ENCODE data around the gene A3GALT2. TPM values are rescaled to one million over a fixed set of nuclear protein-coding genes. Genes with fewer than 3 reads are reported as not detected.

Gene A3GALT2
- total RNA-seq, 1 experiment from 2014 or later = not detected

- peaks cover 5% of the 10 kb centered on the region for H3K36me3 Mint-ChIP-seq (ENCODE audit: insufficient read depth, unreplicated experiment)
- intact Hi-C loops (cut with micrococcal nuclease; ENCODE audit: unreplicated experiment) = no loop called here
- no TSS peak for BruUV-seq (replicated peaks)
- no peaks in the 10 kb centered on the region for H3K4me1 Mint-ChIP-seq (ENCODE audit: low read depth, unreplicated experiment)
- Histone ChIP-seq H3K9me3 (no peaks in the 10 kb centered on the region), H3K4me1 (no peaks in the 10 kb centered on the region), H3K4me3 (ENCODE audit: low read depth, low read length) (no peak overlapping the region), H3K36me3 (ENCODE audit: control insufficient read depth, insufficient read depth, low read length) (no peaks in the 10 kb centered on the region), H3K27me3 (replicated peaks; ENCODE audit: control insufficient read depth, insufficient read depth, low read length) (no peaks in the 10 kb centered on the region)
- ChIA-PET POLR2A (no interaction called here), CTCF (no interaction called here)
- DNase-seq = no peak
- H3K9me3 Mint-ChIP-seq (ENCODE audit: unreplicated experiment) = no peaks in the 10 kb centered on the region
- TF ChIP-seq CTCF (IDR thresholded peaks at IDR 0.05; ENCODE audit: insufficient read depth in 1 of 2, low read depth in 1 of 2, low read length in 1 of 2, severe bottlenecking in 1 of 2, unreplicated experiment in 1 of 2) = no peak
- H3K27ac Mint-ChIP-seq (ENCODE audit: unreplicated experiment) = no peak overlapping the region
- H3K4me3 Mint-ChIP-seq (ENCODE audit: unreplicated experiment) = no peak overlapping the region
- peaks cover 5% of the 10 kb centered on the region for H3K27me3 Mint-ChIP-seq (ENCODE audit: insufficient read depth, unreplicated experiment)
Observed at GRCh38 chr1:33316601-33317000, 4.3 kb downstream of the A3GALT2 start.

GRCh38 chr1:33314416-33314815 lies 6.5 kb downstream of the A3GALT2 start:
- H3K27ac Mint-ChIP-seq (ENCODE audit: unreplicated experiment) = no peak overlapping the region
- no peaks in the 10 kb centered on the region for H3K36me3 Mint-ChIP-seq (ENCODE audit: insufficient read depth, unreplicated experiment)
- H3K27me3 Mint-ChIP-seq (ENCODE audit: insufficient read depth, unreplicated experiment) = peaks cover 5% of the 10 kb centered on the region
- no peak for TF ChIP-seq CTCF (IDR thresholded peaks at IDR 0.05; ENCODE audit: insufficient read depth in 1 of 2, low read depth in 1 of 2, low read length in 1 of 2, severe bottlenecking in 1 of 2, unreplicated experiment in 1 of 2)
- H3K27me3 ChIP-seq (replicated peaks; ENCODE audit: control insufficient read depth, insufficient read depth, low read length) = no peaks in the 10 kb centered on the region
- intact Hi-C loops (cut with micrococcal nuclease; ENCODE audit: unreplicated experiment) = no loop called here
- ChIA-PET POLR2A (interaction anchor here (0.7 kb wide), 1 partner anchor 16 kb away, joined by 11 read pairs; no protein-coding TSS in a partner anchor), CTCF (interaction anchor here (0.6 kb wide), 1 partner anchor 8 kb away, joined by 3 read pairs; no protein-coding TSS in a partner anchor)
- no peaks in the 10 kb centered on the region for H3K9me3 ChIP-seq
- no peak overlapping the region for H3K4me3 Mint-ChIP-seq (ENCODE audit: unreplicated experiment)
- no peaks in the 10 kb centered on the region for H3K4me1 ChIP-seq
- no peaks in the 10 kb centered on the region for H3K4me1 Mint-ChIP-seq (ENCODE audit: low read depth, unreplicated experiment)
- BruUV-seq (replicated peaks) = no TSS peak
- no peak overlapping the region for H3K4me3 ChIP-seq (ENCODE audit: low read depth, low read length)
- H3K9me3 Mint-ChIP-seq (ENCODE audit: unreplicated experiment) = no peaks in the 10 kb centered on the region
- H3K36me3 ChIP-seq (ENCODE audit: control insufficient read depth, insufficient read depth, low read length) = no peaks in the 10 kb centered on the region
- DNase-seq = no peak

- H3K36me3 Mint-ChIP-seq (ENCODE audit: insufficient read depth, unreplicated experiment) = no peaks in the 10 kb centered on the region
- no peaks in the 10 kb centered on the region for H3K4me1 Mint-ChIP-seq (ENCODE audit: low read depth, unreplicated experiment)
- TF ChIP-seq CTCF (IDR thresholded peaks at IDR 0.05; ENCODE audit: insufficient read depth in 1 of 2, low read depth in 1 of 2, low read length in 1 of 2, severe bottlenecking in 1 of 2, unreplicated experiment in 1 of 2) = no peak
- Histone ChIP-seq H3K36me3 (ENCODE audit: control insufficient read depth, insufficient read depth, low read length) (no peaks in the 10 kb centered on the region), H3K4me3 (ENCODE audit: low read depth, low read length) (no peak overlapping the region), H3K4me1 (no peaks in the 10 kb centered on the region), H3K9me3 (no peaks in the 10 kb centered on the region), H3K27me3 (replicated peaks; ENCODE audit: control insufficient read depth, insufficient read depth, low read length) (no peaks in the 10 kb centered on the region)
- DNase-seq = no peak
- BruUV-seq (replicated peaks) = no TSS peak
- H3K4me3 Mint-ChIP-seq (ENCODE audit: unreplicated experiment) = no peak overlapping the region
- no peak overlapping the region for H3K27ac Mint-ChIP-seq (ENCODE audit: unreplicated experiment)
- ChIA-PET POLR2A (no interaction called here), CTCF (no interaction called here)
- H3K27me3 Mint-ChIP-seq (ENCODE audit: insufficient read depth, unreplicated experiment) = no peaks in the 10 kb centered on the region
- intact Hi-C loops (cut with micrococcal nuclease; ENCODE audit: unreplicated experiment) = no loop called here
- no peaks in the 10 kb centered on the region for H3K9me3 Mint-ChIP-seq (ENCODE audit: unreplicated experiment)
Observed at GRCh38 chr1:33312413-33312749, 8.5 kb downstream of the A3GALT2 start.

Data from Caco-2 (cell line).